Measurements from ENCODE around the gene ZNF343.

DNA sequence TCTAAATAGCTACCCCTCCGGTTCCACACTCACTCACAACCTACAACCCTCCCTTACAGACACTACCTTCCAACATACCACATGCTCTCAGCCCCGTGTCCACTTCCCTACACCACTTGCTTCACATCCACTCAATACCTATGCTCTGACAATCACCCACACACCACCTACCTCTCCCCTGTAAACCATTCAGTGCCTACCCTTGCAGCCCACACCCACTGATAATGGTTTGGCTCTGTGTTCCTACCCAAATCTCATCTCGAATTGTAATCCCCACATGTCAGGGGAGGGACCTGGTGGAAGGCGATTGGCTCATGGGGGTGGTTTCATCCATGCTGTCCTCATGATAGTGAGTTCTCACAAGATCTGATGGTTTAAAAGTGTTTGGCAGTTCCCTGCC lies 9.8 kb upstream of the ZNF343 start:
- TF ChIP-seq, protein P1, sequence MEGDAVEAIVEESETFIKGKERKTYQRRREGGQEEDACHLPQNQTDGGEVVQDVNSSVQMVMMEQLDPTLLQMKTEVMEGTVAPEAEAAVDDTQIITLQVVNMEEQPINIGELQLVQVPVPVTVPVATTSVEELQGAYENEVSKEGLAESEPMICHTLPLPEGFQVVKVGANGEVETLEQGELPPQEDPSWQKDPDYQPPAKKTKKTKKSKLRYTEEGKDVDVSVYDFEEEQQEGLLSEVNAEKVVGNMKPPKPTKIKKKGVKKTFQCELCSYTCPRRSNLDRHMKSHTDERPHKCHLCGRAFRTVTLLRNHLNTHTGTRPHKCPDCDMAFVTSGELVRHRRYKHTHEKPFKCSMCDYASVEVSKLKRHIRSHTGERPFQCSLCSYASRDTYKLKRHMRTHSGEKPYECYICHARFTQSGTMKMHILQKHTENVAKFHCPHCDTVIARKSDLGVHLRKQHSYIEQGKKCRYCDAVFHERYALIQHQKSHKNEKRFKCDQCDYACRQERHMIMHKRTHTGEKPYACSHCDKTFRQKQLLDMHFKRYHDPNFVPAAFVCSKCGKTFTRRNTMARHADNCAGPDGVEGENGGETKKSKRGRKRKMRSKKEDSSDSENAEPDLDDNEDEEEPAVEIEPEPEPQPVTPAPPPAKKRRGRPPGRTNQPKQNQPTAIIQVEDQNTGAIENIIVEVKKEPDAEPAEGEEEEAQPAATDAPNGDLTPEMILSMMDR (IDR thresholded peaks at IDR 0.05) = no peak
- TF ChIP-seq POLR2A (IDR thresholded peaks at IDR 0.05) = no peak

Data from thyroid gland (tissue), 4 donors.